ENCODE data around the gene RANBP3L.

The RANBP3L gene

GRCh38 chr5:36279054-36279698, 22.5 kb downstream of the RANBP3L start:
- no peak for DNase-seq (ENCODE audit: low spot score)
- H3K27ac ChIP-seq, result peak overlapping the region; percentile 64 to 83
- H3K4me3 ChIP-seq, result peak overlapping the region; percentile 1
- no peak for TF ChIP-seq CTCF (IDR thresholded peaks at IDR 0.05)

- DNase-seq (ENCODE audit: low spot score), result no peak
- TF ChIP-seq CTCF (IDR thresholded peaks at IDR 0.05), result no peak
- no peak overlapping the region for H3K4me3 ChIP-seq
- peak overlapping the region; percentile 64 to 83 for H3K27ac ChIP-seq
These were observed 24.1 kb downstream of the RANBP3L start for GRCh38 chr5:36277521-36278176.

- H3K27ac ChIP-seq, result peak overlapping the region; percentile 43 to 83
- no peak for DNase-seq (ENCODE audit: low spot score)
- TF ChIP-seq CTCF (IDR thresholded peaks at IDR 0.05), result no peak
- no peak overlapping the region for H3K4me3 ChIP-seq
These were observed 24.8 kb downstream of the RANBP3L start for GRCh38 chr5:36276864-36277263.

GRCh38 chr5:36273809-36274526, 27.7 kb downstream of the RANBP3L start:
- no peak for DNase-seq (ENCODE audit: low spot score)
- no peak overlapping the region for H3K4me3 ChIP-seq
- H3K27ac ChIP-seq, result peak overlapping the region; percentile 46 to 52
- TF ChIP-seq CTCF (IDR thresholded peaks at IDR 0.05), result no peak

GRCh38 chr5:36272136-36272690, 29.5 kb downstream of the RANBP3L start:
- DNase-seq (ENCODE audit: low spot score), result no peak
- H3K27ac ChIP-seq, result peak overlapping the region in 1 of 2 donors; percentile 46
- no peak for TF ChIP-seq CTCF (IDR thresholded peaks at IDR 0.05)
- H3K4me3 ChIP-seq, result no peak overlapping the region

- no peak for TF ChIP-seq CTCF (IDR thresholded peaks at IDR 0.05)
- DNase-seq (ENCODE audit: low spot score), result no peak
- no peak overlapping the region for H3K27ac ChIP-seq
- H3K4me3 ChIP-seq, result no peak overlapping the region
These were observed 30.7 kb downstream of the RANBP3L start for GRCh38 chr5:36270876-36271575.

Data from coronary artery (tissue), 2 donors.